Islet of Langerhans (tissue), 1 donor: ENCODE data around the gene CYBRD1.
"Not testable (repeated sequence)": the region's sequence is repeated elsewhere in the genome, so short reads cannot be mapped to it uniquely, and the experiment has no call there.

Experiments
- FAIRE-seq: peaks from one replicate; lab custom pipeline; 2011; peaks lifted over from hg19 to GRCh38; lab: Jason Lieb, UNC

CYBRD1 gene

GRCh38 chr2:171522052-171522787 lies at the start of gene CYBRD1:
TSS of gene CYBRD1 (plus strand) at chr2:171522474. CDS start at chr2:171522546, 72 bp downstream.
- FAIRE-seq: no peak

- no peak for FAIRE-seq
Measured at GRCh38 chr2:171475979-171476378, 46.3 kb upstream of the CYBRD1 start.

- peak; percentile 47 for FAIRE-seq
Measured at GRCh38 chr2:171478345-171478744, 43.9 kb upstream of the CYBRD1 start.

DNA sequence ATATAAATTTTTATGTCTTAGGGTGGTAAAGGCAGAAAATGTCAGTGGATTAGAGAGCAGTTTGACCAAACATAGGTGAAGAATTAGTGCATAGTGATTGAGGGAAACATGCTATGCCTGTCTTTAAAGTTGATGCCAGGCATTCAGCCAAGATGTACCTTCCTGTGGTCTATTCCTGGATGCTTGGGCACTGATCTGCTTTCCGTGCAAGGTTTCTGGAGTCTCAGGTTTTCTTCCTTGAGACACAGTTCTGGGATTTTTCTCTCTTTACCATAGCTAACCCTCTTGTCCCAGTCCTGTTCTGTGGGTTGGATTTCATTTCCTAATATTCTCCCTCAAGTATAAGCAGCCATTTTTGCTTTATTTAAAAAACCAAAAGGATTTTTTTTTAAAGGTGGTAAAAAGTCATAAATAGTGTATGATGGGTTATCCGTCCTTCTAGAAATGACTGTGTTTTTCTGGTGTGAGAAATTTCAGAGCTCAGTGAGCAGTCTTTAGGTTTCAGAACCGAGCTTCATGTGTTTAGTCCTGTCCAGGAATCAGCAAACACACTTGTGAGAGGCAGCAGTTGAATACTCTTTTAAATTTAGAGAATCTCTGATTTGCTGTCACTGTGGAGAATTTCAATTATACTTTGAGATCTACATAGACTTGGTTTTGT lies 43.0 kb upstream of the CYBRD1 start:
- no peak for FAIRE-seq

- FAIRE-seq: no peak
Measured at GRCh38 chr2:171480908-171481307, 41.4 kb upstream of the CYBRD1 start.

- no peak for FAIRE-seq
Measured at GRCh38 chr2:171482308-171482707, 40.0 kb upstream of the CYBRD1 start.

DNA sequence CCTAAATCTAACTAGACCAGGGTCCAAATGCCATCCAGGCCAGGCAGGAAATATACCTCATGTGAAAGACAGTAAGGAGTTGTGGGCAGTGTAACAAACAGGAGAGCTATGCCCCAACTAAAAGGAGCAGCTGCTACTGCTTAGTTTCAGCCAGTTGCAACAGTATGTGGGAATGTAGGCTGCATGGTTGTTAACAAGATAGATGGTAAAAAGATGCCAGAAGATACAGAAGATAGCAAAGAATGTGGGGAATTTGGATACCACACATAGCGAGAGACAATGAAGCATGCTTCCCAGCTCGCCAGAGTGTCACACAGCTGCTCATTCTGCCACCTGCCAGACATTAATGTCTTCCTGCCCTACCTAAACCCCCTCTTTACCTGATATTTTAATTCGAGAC lies 39.4 kb upstream of the CYBRD1 start:
- FAIRE-seq: no peak

- no peak for FAIRE-seq
Measured at GRCh38 chr2:171483793-171484192, 38.5 kb upstream of the CYBRD1 start.

DNA sequence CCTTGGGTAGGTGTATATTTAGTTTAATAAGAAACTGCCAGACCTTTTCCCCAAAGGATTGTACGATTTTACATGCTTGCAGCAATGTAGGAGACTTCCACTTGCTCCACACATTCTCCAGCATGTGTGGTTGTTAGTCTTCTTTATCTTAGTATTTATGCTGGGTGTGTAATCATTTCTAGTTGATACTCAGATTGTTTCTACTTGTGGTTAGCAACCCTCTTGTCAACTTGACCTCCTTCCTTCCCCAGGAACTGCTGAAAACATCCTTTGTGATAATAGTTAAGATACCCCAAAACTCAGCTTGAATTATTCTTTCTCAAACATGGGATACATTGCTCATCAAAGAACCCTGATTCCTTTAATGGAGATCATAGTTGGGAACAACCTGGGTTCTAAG lies 37.2 kb upstream of the CYBRD1 start:
- no peak for FAIRE-seq

GRCh38 chr2:171487201-171487600 lies 35.1 kb upstream of the CYBRD1 start:
- no peak for FAIRE-seq

- no peak for FAIRE-seq
Measured at GRCh38 chr2:171487803-171488259, 34.4 kb upstream of the CYBRD1 start.

DNA sequence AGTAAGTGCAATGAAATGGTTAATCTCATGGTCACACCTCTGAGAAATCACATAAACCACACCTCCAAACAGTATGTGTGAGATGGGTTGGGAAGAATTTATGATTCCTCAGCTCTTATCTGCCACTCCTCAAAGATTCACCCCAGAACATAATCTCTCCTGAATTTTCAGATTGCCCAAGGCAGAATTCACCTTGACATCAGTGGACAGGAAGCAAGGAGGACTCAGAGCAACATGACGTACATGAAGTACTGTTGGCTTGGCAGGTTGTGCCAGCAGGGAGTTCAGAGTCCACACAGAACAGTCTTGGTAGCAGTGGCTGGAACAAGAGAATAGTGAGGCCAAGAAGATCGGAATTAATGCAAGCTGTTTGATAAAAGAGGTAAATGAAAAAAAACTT lies 31.7 kb upstream of the CYBRD1 start:
- FAIRE-seq: no peak

- no peak for FAIRE-seq
Measured at GRCh38 chr2:171491292-171491691, 31.0 kb upstream of the CYBRD1 start.

DNA sequence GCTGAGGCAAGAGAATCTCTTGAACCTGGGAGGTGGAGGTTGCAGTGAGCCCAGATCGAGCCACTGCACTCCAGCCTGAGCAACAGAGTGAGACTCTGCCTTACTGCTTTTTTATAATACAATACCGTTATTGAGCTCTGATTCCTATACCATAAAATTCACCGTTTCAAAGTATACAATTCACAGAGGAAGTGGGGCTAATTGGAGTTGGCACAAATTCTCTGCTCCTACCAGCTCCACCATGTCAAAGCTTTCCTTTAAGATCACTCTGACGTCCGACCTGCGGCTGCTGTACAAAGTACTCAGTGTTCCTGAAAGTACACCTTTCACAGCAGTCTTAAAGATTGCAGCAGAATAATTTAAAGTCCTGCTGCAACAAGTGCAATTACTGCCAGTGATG lies 29.6 kb upstream of the CYBRD1 start:
- no peak for FAIRE-seq

- FAIRE-seq: not testable (repeated sequence)
Measured at GRCh38 chr2:171497664-171498063, 24.6 kb upstream of the CYBRD1 start.

- FAIRE-seq: no peak
Measured at GRCh38 chr2:171505374-171505773, 16.9 kb upstream of the CYBRD1 start.

DNA sequence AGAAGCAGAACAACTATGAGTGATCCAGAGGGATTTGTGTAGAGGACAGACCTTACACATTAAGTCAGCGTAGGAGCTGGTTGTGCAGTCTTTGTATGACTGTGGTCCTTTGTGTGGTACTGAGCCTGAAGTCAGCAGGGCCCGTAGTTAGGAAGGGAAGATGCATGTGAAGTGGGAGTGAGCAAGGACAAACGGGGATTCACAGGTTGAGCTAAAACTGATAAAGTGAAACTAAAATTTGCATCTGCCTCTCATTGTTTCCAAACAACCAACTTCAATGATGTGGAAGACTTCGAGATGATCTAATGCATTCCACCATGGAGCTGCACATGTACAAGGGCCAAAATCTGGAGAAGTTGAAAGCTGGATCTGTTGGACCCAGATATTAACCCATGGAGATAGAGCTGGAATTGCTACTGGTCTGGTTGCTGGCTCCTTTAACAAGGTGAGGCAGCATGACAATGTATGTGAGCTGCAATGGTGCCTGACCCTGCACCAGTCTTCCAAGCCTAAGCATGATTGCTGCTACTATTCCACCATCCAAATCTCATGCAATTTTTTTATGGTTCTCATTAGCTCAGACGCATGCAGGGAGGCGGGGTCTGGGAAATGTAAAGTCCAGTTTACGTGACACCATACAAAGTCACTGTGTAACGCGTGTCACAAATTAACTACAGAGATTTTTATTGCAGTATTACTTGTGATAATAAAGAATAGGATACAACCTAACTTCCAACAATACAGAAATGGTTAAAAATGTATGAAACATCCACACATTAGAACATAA lies 12.1 kb upstream of the CYBRD1 start:
- no peak for FAIRE-seq

DNA sequence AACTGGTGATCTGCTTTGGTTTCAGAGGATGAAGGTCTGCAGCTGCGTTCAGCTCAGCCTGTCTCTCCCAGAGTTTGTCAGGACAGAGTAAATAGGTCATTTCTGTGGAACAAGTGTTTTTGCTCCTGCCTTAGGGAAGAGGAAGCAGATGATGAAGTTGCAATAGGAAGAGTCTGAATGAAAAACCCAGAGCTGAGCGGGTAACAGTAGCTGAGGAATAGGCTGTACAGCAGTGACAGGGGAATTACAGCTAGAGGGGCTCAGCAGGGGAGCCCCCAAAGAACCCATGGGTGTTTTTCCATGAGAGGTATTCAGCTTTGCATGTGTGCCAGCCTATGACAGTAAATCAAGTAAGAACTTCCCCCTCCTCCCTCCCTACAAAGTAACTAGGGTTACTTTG lies 10.3 kb upstream of the CYBRD1 start:
- FAIRE-seq: no peak

- no peak for FAIRE-seq
Measured at GRCh38 chr2:171512683-171513195, 9.5 kb upstream of the CYBRD1 start.

DNA sequence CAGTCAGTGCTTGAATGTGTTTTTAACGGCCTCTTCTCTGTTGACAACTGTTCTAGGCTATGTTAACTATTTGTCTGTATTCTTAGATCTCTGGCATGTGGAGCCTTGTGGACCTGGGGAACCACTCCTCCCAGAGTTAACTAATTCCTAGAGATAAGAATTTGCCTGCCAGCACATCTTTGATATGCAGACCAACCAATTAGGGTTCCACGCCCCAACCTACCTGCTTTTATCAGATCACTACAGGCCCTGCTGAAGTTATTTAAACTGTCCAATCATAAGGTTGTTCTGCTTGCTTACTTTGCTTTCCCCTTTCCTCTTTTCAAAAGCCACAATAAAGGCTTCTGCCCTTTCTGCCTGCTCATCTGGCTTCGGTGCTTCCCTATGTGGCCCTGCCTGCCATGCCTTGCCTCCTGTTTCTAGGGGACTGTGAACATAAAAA lies 8.5 kb upstream of the CYBRD1 start:
- FAIRE-seq: no peak

DNA sequence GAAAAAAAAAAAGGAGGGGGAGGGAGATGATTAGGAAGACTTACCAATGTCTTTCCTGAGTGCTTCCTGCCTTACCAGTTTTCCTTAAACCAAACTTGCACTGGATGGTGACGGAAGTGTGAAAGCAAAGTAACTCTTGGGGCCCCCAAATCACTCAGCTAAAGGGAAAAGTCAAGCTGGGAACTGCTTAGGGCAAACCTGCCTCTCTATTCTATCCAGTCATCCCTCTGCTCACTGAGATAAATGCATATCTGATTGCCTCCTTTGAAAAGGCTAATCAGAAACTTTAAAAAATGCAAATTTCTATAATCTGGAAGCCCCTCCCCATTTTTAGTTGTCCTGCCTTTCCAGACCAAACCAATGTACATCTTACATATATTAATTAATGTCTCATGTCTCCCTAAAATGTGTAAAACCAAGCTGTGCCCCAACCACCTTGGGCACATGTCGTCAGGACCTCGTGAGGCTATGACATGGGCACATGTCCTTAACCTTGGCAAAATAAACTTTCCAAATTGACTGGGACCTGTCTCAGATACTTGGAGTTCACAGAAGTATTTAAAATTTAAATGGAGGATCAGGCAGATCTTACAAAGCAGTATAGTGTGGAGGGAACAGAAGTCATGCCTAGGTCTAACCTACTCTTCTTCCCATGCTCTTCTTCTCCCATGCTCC lies 7.2 kb upstream of the CYBRD1 start:
- FAIRE-seq: no peak

- FAIRE-seq: no peak
Measured at GRCh38 chr2:171515672-171516298, 6.5 kb upstream of the CYBRD1 start.
